Erythroblast (primary cell): ENCODE data around the gene ZNF624.

Experiments
- GATA1 ChIP-seq: IDR thresholded peaks from 2 replicates; pipeline ENCODE4 v1.6.1; 2011; ENCODE audit warnings: low read depth, mild to moderate bottlenecking, control low read depth, low read length, moderate library complexity
- POLR2A ChIP-seq: IDR thresholded peaks from 2 replicates; pipeline ENCODE4 v1.6.1; 2011; ENCODE audit warnings: mild to moderate bottlenecking, low read length

GRCh38 chr17:16653367-16654041 lies at the start of gene ZNF624:
- TF ChIP-seq POLR2A (peak; percentile 64), GATA1 (no peak)
